IMR-90 (cell line): Measurements from ENCODE around the gene LATS2. TPM values are rescaled to one million over a fixed set of nuclear protein-coding genes. Genes with fewer than 3 reads are reported as not detected.
A peak's percentile ranks its signal among the peaks of the same experiment; 100 is the strongest.

ENCODE experiments used
- ATAC-seq: fragments of 200-7000 bp; cut with Tn5 transposase; 2 replicates; pipeline ENCODE4 v1.9.1; 2020; ENCODE audit warnings: low read depth, mild to moderate bottlenecking, moderate library complexity
- BruUV-seq: library from RNA; stranded (reverse); fragments of 400-500 nt; replicated peaks from 2 replicates; lab custom pipeline; 2021; lab: Mats Ljungman, UMichigan
- CTCF ChIA-PET: fragments of 300-600 bp; formaldehyde crosslinking; extraction: SDS; loops from one replicate; lab custom pipeline; 2021; ENCODE audit warnings: antibody characterized with exemption; lab: Yijun Ruan, JAX
- POLR2A ChIA-PET: fragments of 300-600 bp; sonication (Branson Sonifier 250); formaldehyde crosslinking; loops from one replicate; lab custom pipeline; 2022; ENCODE audit warnings: antibody characterized with exemption; ENCODE audit not compliant: unreplicated experiment; lab: Charles Lee
- DNase-seq: peaks from one replicate; pipeline ENCODE4 v3.0.0; 2013
- H2AFZ ChIP-seq: replicated peaks from 2 replicates; pipeline ENCODE3; 2013; ENCODE audit warnings: low read length, mild to moderate bottlenecking; ENCODE audit not compliant: poor library complexity
- H2AK5ac ChIP-seq: 2 replicates; pipeline ENCODE4 v1.6.1; 2013; ENCODE audit warnings: low read depth, low read length, inconsistent platforms
- H2AK9ac ChIP-seq: replicated peaks from 2 replicates; pipeline ENCODE3; 2013; ENCODE audit warnings: mild to moderate bottlenecking, low read depth, low read length, moderate library complexity; ENCODE audit not compliant: poor library complexity
- H2BK120ac ChIP-seq: 2 replicates; pipeline ENCODE4 v1.6.1; 2013; ENCODE audit warnings: low read depth, low read length, inconsistent platforms
- H2BK15ac ChIP-seq: 3 replicates; pipeline ENCODE4 v1.6.1; 2013; ENCODE audit warnings: low read depth, low read length, inconsistent platforms
- H2BK20ac ChIP-seq: 2 replicates; pipeline ENCODE4 v1.6.1; 2013; ENCODE audit warnings: low read depth, mild to moderate bottlenecking, inconsistent platforms, low read length, moderate library complexity
- H2BK5ac ChIP-seq: 2 replicates; pipeline ENCODE4 v1.6.1; 2013; ENCODE audit warnings: mild to moderate bottlenecking, low read depth, low read length, inconsistent platforms; ENCODE audit not compliant: poor library complexity, severe bottlenecking
- H3K14ac ChIP-seq: replicated peaks from 2 replicates; pipeline ENCODE4 v1.6.1; 2013; ENCODE audit warnings: low read depth, low read length, inconsistent platforms
- H3K18ac ChIP-seq: 2 replicates; pipeline ENCODE4 v1.6.1; 2013; ENCODE audit warnings: low read depth, low read length, control low read depth
- H3K23ac ChIP-seq: 2 replicates; pipeline ENCODE4 v1.6.1; 2013; ENCODE audit warnings: low read depth, low read length, inconsistent platforms
- H3K27ac ChIP-seq: 2 replicates; pipeline ENCODE4 v1.5.1; 2013; ENCODE audit warnings: mild to moderate bottlenecking, control low read depth, low read length; ENCODE audit not compliant: insufficient read depth
- H3K27me3 ChIP-seq: 2 replicates; pipeline ENCODE4 v1.6.1; 2013; ENCODE audit warnings: low read length; ENCODE audit not compliant: control insufficient read depth, insufficient read depth
- H3K36me3 ChIP-seq: 2 replicates; pipeline ENCODE4 v1.6.1; 2013; ENCODE audit warnings: low read length, mixed read lengths; ENCODE audit not compliant: control insufficient read depth, insufficient read depth
- H3K4ac ChIP-seq: 2 replicates; pipeline ENCODE4 v1.6.1; 2013; ENCODE audit warnings: low read depth, low read length, inconsistent platforms
- H3K4me1 ChIP-seq: 2 replicates; pipeline ENCODE4 v1.6.1; 2013; ENCODE audit warnings: low read length, mixed read lengths; ENCODE audit not compliant: control insufficient read depth, insufficient read depth
- H3K4me2 ChIP-seq: 2 replicates; pipeline ENCODE4 v1.6.1; 2013; ENCODE audit warnings: low read depth, mild to moderate bottlenecking, control low read depth, low read length, moderate library complexity
- H3K4me3 ChIP-seq: 2 replicates; pipeline ENCODE4 v1.5.1; 2013; ENCODE audit warnings: low read depth, mild to moderate bottlenecking, control low read depth, low read length, moderate library complexity; ENCODE audit not compliant: insufficient read depth
- H3K56ac ChIP-seq: 2 replicates; pipeline ENCODE4 v1.6.1; 2013; ENCODE audit warnings: low read length, inconsistent platforms; ENCODE audit not compliant: insufficient read depth; ENCODE audit errors: extremely low read depth
- H3K79me1 ChIP-seq, 2 experiments: 2 replicates each; pipeline ENCODE4 v1.6.1; 2013; ENCODE audit warnings: low read length in 2 of 2, inconsistent platforms in 1 of 2, low read depth in 1 of 2
- H3K9ac ChIP-seq: 2 replicates; pipeline ENCODE4 v1.6.1; 2013; ENCODE audit warnings: low read depth, low read length, control low read depth
- H3K9me1 ChIP-seq: 2 replicates; pipeline ENCODE4 v1.6.1; 2013; ENCODE audit warnings: low read length, inconsistent platforms; ENCODE audit not compliant: insufficient read depth
- H3K9me3 ChIP-seq: 2 replicates; pipeline ENCODE4 v1.6.1; 2013; ENCODE audit warnings: low read length; ENCODE audit not compliant: control insufficient read depth, insufficient read depth
- H4K20me1 ChIP-seq: 2 replicates; pipeline ENCODE4 v1.6.1; 2013; ENCODE audit warnings: low read length, inconsistent platforms; ENCODE audit not compliant: insufficient read depth
- H4K5ac ChIP-seq: 2 replicates; pipeline ENCODE4 v1.6.1; 2013; ENCODE audit warnings: mild to moderate bottlenecking, low read depth, low read length, control low read depth
- H4K8ac ChIP-seq, 2 experiments: 2 replicates each; pipeline ENCODE4 v1.6.1; 2013; ENCODE audit warnings: low read depth in 2 of 2, low read length in 2 of 2, control low read depth in 1 of 2, inconsistent platforms in 1 of 2
- H4K91ac ChIP-seq: 2 replicates; pipeline ENCODE4 v1.6.1; 2013; ENCODE audit warnings: low read depth, low read length, inconsistent platforms; ENCODE audit not compliant: insufficient read depth
- BHLHE40 ChIP-seq: fragments of 150-350 bp; IDR thresholded peaks from 2 replicates; pipeline ENCODE4 v1.6.1; 2016; ENCODE audit warnings: mild to moderate bottlenecking, low read depth, low read length
- CEBPB ChIP-seq: IDR thresholded peaks from 2 replicates; pipeline ENCODE4 v1.6.1; 2012; ENCODE audit warnings: low read depth, low read length, improper control_type of control experiment
- CHD1 ChIP-seq: IDR thresholded peaks from 2 replicates; pipeline ENCODE4 v1.6.1; 2012; ENCODE audit warnings: low read depth, low read length, improper control_type of control experiment
- CTCF ChIP-seq: conservative IDR thresholded peaks from 2 replicates; pipeline ENCODE4 v1.5.1; 2012; ENCODE audit warnings: mild to moderate bottlenecking, low read depth, low read length, improper control_type of control experiment
- MAFK ChIP-seq: IDR thresholded peaks from 2 replicates; pipeline ENCODE4 v1.6.1; 2012; ENCODE audit warnings: low read depth, low read length, improper control_type of control experiment
- MAZ ChIP-seq: IDR thresholded peaks from 2 replicates; pipeline ENCODE4 v1.6.1; 2012; ENCODE audit warnings: low read depth, mild to moderate bottlenecking, low read length, improper control_type of control experiment, moderate library complexity, borderline replicate concordance
- MXI1 ChIP-seq: IDR thresholded peaks from 2 replicates; pipeline ENCODE4 v1.6.1; 2012; ENCODE audit warnings: low read depth, mild to moderate bottlenecking, low read length, moderate library complexity, borderline replicate concordance
- NFE2L2 ChIP-seq: fragments of 150-350 bp; IDR thresholded peaks from 2 replicates; pipeline ENCODE4 v1.6.1; 2016; ENCODE audit warnings: low read depth, mild to moderate bottlenecking, low read length
- POLR2A ChIP-seq: IDR thresholded peaks from 2 replicates; pipeline ENCODE4 v1.6.1; 2012; ENCODE audit warnings: mild to moderate bottlenecking, low read depth, low read length
- RAD21 ChIP-seq: IDR thresholded peaks from 2 replicates; pipeline ENCODE4 v1.6.1; 2012; ENCODE audit warnings: low read length, improper control_type of control experiment
- RCOR1 ChIP-seq: IDR thresholded peaks from 2 replicates; pipeline ENCODE4 v1.6.1; 2012; ENCODE audit warnings: mild to moderate bottlenecking, low read length, improper control_type of control experiment; ENCODE audit not compliant: insufficient replicate concordance
- RFX5 ChIP-seq: IDR thresholded peaks from 2 replicates; pipeline ENCODE4 v1.8.0; 2012; ENCODE audit warnings: low read depth, mild to moderate bottlenecking, low read length, moderate library complexity
- SMC3 ChIP-seq: fragments of 150-350 bp; IDR thresholded peaks from 2 replicates; pipeline ENCODE4 v1.6.1; 2016; ENCODE audit warnings: low read depth, mild to moderate bottlenecking, antibody characterized with exemption, low read length, moderate library complexity
- USF2 ChIP-seq: fragments of 150-350 bp; IDR thresholded peaks from 2 replicates; pipeline ENCODE4 v1.6.1; 2017; ENCODE audit warnings: mild to moderate bottlenecking, antibody characterized with exemption, low read length, low read depth
- WGBS, 2 experiments: methylation state at CpG; one replicate each; pipeline versions ENCODE4 v1.1.5 to v1.1.7; 2013; ENCODE audit warnings: missing lambda C conversion rate in 2 of 2; ENCODE audit not compliant: insufficient read length in 1 of 2; ENCODE audit errors: extremely low coverage in 2 of 2; 5-methylcytosine and 5-hydroxymethylcytosine counted together
- dilution Hi-C: fragments of 300-500 bp; cut with HindIII; formaldehyde crosslinking; loops from one replicate; pipeline ENCODE4 v1.14.3; 2018; ENCODE audit warnings: low sequenced_read_pairs; ENCODE audit not compliant: unreplicated experiment
- in situ Hi-C: fragments of 300-500 bp; cut with MboI; formaldehyde crosslinking; loops from 3 replicates; pipeline ENCODE4 v1.14.3; 2019; ENCODE audit warnings: low sequenced_read_pairs, inconsistent platforms, mixed read lengths
- intact Hi-C: fragments of 100-400 bp; cut with micrococcal nuclease; formaldehyde crosslinking; loops from 2 replicates; pipeline ENCODE4 v1.10.0; 2022
- polyA plus RNA-seq, 3 experiments: library from polyadenylated mRNA; depleted of rRNA; stranded (reverse); fragments of >200 nt; gene quantifications; 2 replicates each; pipeline ENCODE4 v1.2.3, GENCODE V29; 2012; ENCODE audit warnings: low replicate concordance in 1 of 3
- total RNA-seq: library from RNA; depleted of rRNA; stranded (reverse); fragments of >200 nt; gene quantifications from 2 replicates; pipeline ENCODE4 v1.2.3, GENCODE V29; 2012

Gene LATS2
- total and polyA plus RNA-seq, 2 of the 4 experiments (the other 2 are of a cell fraction), result 12.7 to 22.4 TPM

GRCh38 chr13:21016487-21016886 lies 44.9 kb downstream of the LATS2 start:
- H2BK20ac ChIP-seq, result peak overlapping the region; percentile 70
- peak overlapping the region; percentile 10; the same call in 1 of the 3 replicates for H2BK15ac ChIP-seq
- H4K8ac ChIP-seq, result peak overlapping the region in 1 of 2 experiments; percentile 69; a peak in 2 of 4 replicates
- peak overlapping the region; percentile 93 for H2BK5ac ChIP-seq
- H2AK5ac ChIP-seq, result peak overlapping the region; percentile 76; the same call in 1 of the 2 replicates
- no peak overlapping the region for H3K9ac ChIP-seq
- H3K9me3 ChIP-seq, result no peaks in the 10 kb centered on the region
- WGBS, 2 experiments, result 100% methylated on average over 2 of the region's 4 CpGs; no CpG with 5 or more reads in 1 of the 2 experiments
- no peak overlapping the region for H3K23ac ChIP-seq
- TF ChIP-seq BHLHE40 (no peak), RCOR1 (no peak), SMC3 (no peak), MAZ (no peak), USF2 (no peak), RFX5 (no peak), MXI1 (no peak), CTCF (no peak), CHD1 (no peak), POLR2A (no peak), NFE2L2 (no peak), MAFK (no peak), RAD21 (no peak), CEBPB (no peak)
- peaks cover 86% of the 10 kb centered on the region for H4K20me1 ChIP-seq
- H3K56ac ChIP-seq, result peak overlapping the region; percentile 63; the same call in 1 of the 2 replicates
- intact Hi-C loops, result no loop called here
- in situ Hi-C loops, result loop anchor here (10.0 kb wide), 1 partner anchor 58 kb away; no protein-coding TSS in a partner anchor
- no TSS peak for BruUV-seq
- peaks cover 43% of the 10 kb centered on the region for H3K9me1 ChIP-seq
- H4K91ac ChIP-seq, result peak overlapping the region; percentile 67
- peak overlapping the region; percentile 71 for H3K4me2 ChIP-seq
- H3K36me3 ChIP-seq, result peaks cover 10% of the 10 kb centered on the region
- DNase-seq (no peak), ATAC-seq (no peak)
- H2AK9ac ChIP-seq, result no peak overlapping the region
- CTCF ChIA-PET, result no interaction called here
- H3K18ac ChIP-seq, result peak overlapping the region; percentile 72
- peak overlapping the region; percentile 43; the same call in 1 of the 2 replicates for H3K14ac ChIP-seq
- H2BK120ac ChIP-seq, result peak overlapping the region; percentile 61
- H3K4me3 ChIP-seq, result no peak overlapping the region
- peak overlapping the region; percentile 66 for H4K5ac ChIP-seq
- H3K27me3 ChIP-seq, result no peaks in the 10 kb centered on the region
- H3K4me1 ChIP-seq, result peaks cover 40% of the 10 kb centered on the region
- dilution Hi-C loops, result no loop called here
- peak overlapping the region; percentile 48 for H3K4ac ChIP-seq
- peak overlapping the region; percentile 94 for H3K27ac ChIP-seq
- H2AFZ ChIP-seq, result no peak overlapping the region
- H3K79me1 ChIP-seq, result peaks cover 17 to 83% of the 10 kb centered on the region in 2 experiments
- POLR2A ChIA-PET, result no interaction called here
